NCI-H1105 (cell line): Measurements from ENCODE around the gene CDYL2.
A peak's percentile ranks its signal among the peaks of the same experiment; 100 is the strongest.

Experiments
- DNase-seq: peaks from one replicate; lab custom pipeline; 2025; lab: John Stamatoyannopoulos, UW

Gene CDYL2

GRCh38 chr16:80592273-80592672, 212.1 kb downstream of the CDYL2 start:
- no peak for DNase-seq

GRCh38 chr16:80591071-80591915, 213.1 kb downstream of the CDYL2 start:
- no peak for DNase-seq

GRCh38 chr16:80587071-80587470, 217.3 kb downstream of the CDYL2 start:
- DNase-seq: no peak

- DNase-seq: no peak
Measured at GRCh38 chr16:80586476-80586875, 217.9 kb downstream of the CDYL2 start.

- DNase-seq: no peak
Measured at GRCh38 chr16:80585764-80586163, 218.6 kb downstream of the CDYL2 start.

- DNase-seq: no peak
Measured at GRCh38 chr16:80583466-80583865, 220.9 kb downstream of the CDYL2 start.

- DNase-seq: no peak
Measured at GRCh38 chr16:80580109-80580832, 224.1 kb downstream of the CDYL2 start.

- DNase-seq: no peak
Measured at GRCh38 chr16:80577485-80578280, 226.7 kb downstream of the CDYL2 start.

GRCh38 chr16:80576343-80576912, 228.0 kb downstream of the CDYL2 start:
- DNase-seq: no peak

- DNase-seq: peak; percentile 64
Measured at GRCh38 chr16:80573700-80574120, 230.7 kb downstream of the CDYL2 start.

- no peak for DNase-seq
Measured at GRCh38 chr16:80570106-80570478, 234.3 kb downstream of the CDYL2 start.

- DNase-seq: no peak
Measured at GRCh38 chr16:80569440-80570105, 234.8 kb downstream of the CDYL2 start.

- no peak for DNase-seq
Measured at GRCh38 chr16:80564394-80564793, 240.0 kb downstream of the CDYL2 start.

- no peak for DNase-seq
Measured at GRCh38 chr16:80563066-80563465, 241.3 kb downstream of the CDYL2 start.

- no peak for DNase-seq
Measured at GRCh38 chr16:80559369-80559768, 245.0 kb downstream of the CDYL2 start.

- no peak for DNase-seq
Measured at GRCh38 chr16:80557037-80557436, 247.4 kb downstream of the CDYL2 start.

- no peak for DNase-seq
Measured at GRCh38 chr16:80556481-80556880, 247.9 kb downstream of the CDYL2 start.

- DNase-seq: no peak
Measured at GRCh38 chr16:80554033-80554432, 250.4 kb downstream of the CDYL2 start.

- DNase-seq: no peak
Measured at GRCh38 chr16:80552277-80552676, 252.1 kb downstream of the CDYL2 start.
